ENCODE data around the gene DUSP11. TPM values are rescaled to one million over a fixed set of nuclear protein-coding genes. Genes with fewer than 3 reads are reported as not detected.

The DUSP11 gene
- total and polyA plus RNA-seq, 4 donors = 6.7 to 10.7 (median 9.2) TPM

GRCh38 chr2:73828818-73829570, 49.1 kb upstream of the DUSP11 start, which contains the start of gene STAMBP:
TSS of gene STAMBP (plus strand) at chr2:73828961. CDS start at chr2:73830857, 1,896 bp downstream.
- TF ChIP-seq REST (IDR thresholded peaks at IDR 0.05) (peak; percentile 33), ZBTB33 (IDR thresholded peaks at IDR 0.05) (no peak), FOXA2 (IDR thresholded peaks at IDR 0.05) (no peak), RAD21 (IDR thresholded peaks at IDR 0.05) (peak; percentile 2 to 13), FOXA1 (IDR thresholded peaks at IDR 0.05) (no peak), EGR1 (IDR thresholded peaks at IDR 0.05; ENCODE audit: low read depth in 2 of 2) (peak; percentile 65 to 70), GABPA (IDR thresholded peaks at IDR 0.05 in 1 of 2, conservative IDR thresholded peaks at IDR 0.05 in 1 of 2) (peak; percentile 88 to 95), YY1 (IDR thresholded peaks at IDR 0.05) (peak; percentile 57), SP1 (IDR thresholded peaks at IDR 0.05) (peak; percentile 68)
- TF ChIP-seq, protein P1, sequence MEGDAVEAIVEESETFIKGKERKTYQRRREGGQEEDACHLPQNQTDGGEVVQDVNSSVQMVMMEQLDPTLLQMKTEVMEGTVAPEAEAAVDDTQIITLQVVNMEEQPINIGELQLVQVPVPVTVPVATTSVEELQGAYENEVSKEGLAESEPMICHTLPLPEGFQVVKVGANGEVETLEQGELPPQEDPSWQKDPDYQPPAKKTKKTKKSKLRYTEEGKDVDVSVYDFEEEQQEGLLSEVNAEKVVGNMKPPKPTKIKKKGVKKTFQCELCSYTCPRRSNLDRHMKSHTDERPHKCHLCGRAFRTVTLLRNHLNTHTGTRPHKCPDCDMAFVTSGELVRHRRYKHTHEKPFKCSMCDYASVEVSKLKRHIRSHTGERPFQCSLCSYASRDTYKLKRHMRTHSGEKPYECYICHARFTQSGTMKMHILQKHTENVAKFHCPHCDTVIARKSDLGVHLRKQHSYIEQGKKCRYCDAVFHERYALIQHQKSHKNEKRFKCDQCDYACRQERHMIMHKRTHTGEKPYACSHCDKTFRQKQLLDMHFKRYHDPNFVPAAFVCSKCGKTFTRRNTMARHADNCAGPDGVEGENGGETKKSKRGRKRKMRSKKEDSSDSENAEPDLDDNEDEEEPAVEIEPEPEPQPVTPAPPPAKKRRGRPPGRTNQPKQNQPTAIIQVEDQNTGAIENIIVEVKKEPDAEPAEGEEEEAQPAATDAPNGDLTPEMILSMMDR (IDR thresholded peaks at IDR 0.05; ENCODE audit: low read depth, low read length, missing input control) = no peak
- H3K9ac ChIP-seq (ENCODE audit: low read depth in 1 of 2, low read length in 2 of 2) = peak within 1 kb of the TSS; percentile 63 to 79
- H3K4me3 ChIP-seq (ENCODE audit: low read depth in 1 of 3, low read length in 3 of 3) = peak within 1 kb of the TSS; percentile 77 to 99 (median 88)
- peak within 1 kb of the TSS; percentile 84 to 90 for H3K27ac ChIP-seq (ENCODE audit: low read depth in 1 of 2, low read length in 2 of 2)
- under 1% methylated on average over 48 of the region's 48 CpGs for WGBS
- H3K9me3 ChIP-seq (ENCODE audit: control insufficient read depth in 4 of 4, low read length in 3 of 4) = no peaks in the 10 kb centered on the region
- H3K4me1 ChIP-seq (ENCODE audit: control insufficient read depth in 4 of 4, insufficient read depth in 4 of 4, low read length in 3 of 4) = peaks cover 6 to 23% (median 16%) of the 10 kb centered on the region in 4 donors
- no peaks in the 10 kb centered on the region for H3K27me3 ChIP-seq (ENCODE audit: control insufficient read depth in 4 of 4, insufficient read depth in 4 of 4, low read length in 3 of 4)
- H3K36me3 ChIP-seq (ENCODE audit: control insufficient read depth in 4 of 4, insufficient read depth in 3 of 4, low read depth in 1 of 4, low read length in 3 of 4) = peaks cover 0 to 6% (median 2%) of the 10 kb centered on the region in 4 donors
- peak; percentile 96 for DNase-seq (ENCODE audit: low spot score)

DNA sequence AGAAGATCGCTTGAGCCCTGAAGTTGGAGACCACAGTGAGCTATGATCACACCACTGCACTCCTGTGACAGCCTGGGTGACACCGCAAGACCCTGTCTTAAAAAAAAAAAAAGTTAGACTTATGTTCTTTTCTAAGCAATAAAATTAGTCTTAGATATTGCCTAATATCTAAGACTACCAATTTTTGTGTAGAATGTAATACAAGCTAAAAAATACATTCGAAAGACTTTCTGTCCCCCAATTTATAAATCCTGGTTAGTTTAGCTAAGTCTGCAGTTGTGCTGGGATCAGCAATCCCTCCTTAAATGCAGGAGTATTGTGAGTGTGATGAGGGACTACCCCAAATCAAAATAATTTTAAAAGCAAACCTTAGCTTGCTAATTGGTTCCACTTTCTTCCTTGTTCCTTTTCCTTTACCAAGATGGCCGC, 48.5 kb upstream of the DUSP11 start:
- peaks cover 6 to 23% (median 16%) of the 10 kb centered on the region in 4 donors for H3K4me1 ChIP-seq (ENCODE audit: control insufficient read depth in 4 of 4, insufficient read depth in 4 of 4, low read length in 3 of 4)
- no peaks in the 10 kb centered on the region for H3K9me3 ChIP-seq (ENCODE audit: control insufficient read depth in 4 of 4, low read length in 3 of 4)
- peak overlapping the region in 1 of 2 donors; percentile 24 for H3K9ac ChIP-seq (ENCODE audit: low read depth in 1 of 2, low read length in 2 of 2)
- H3K27ac ChIP-seq (ENCODE audit: low read depth in 1 of 2, low read length in 2 of 2) = peak overlapping the region; percentile 84 to 90
- peak overlapping the region; percentile 77 to 99 (median 88) for H3K4me3 ChIP-seq (ENCODE audit: low read depth in 1 of 3, low read length in 3 of 3)
- DNase-seq (ENCODE audit: low spot score) = no peak
- peaks cover 0 to 4% (median 2%) of the 10 kb centered on the region in 4 donors for H3K36me3 ChIP-seq (ENCODE audit: control insufficient read depth in 4 of 4, insufficient read depth in 3 of 4, low read depth in 1 of 4, low read length in 3 of 4)
- no peaks in the 10 kb centered on the region for H3K27me3 ChIP-seq (ENCODE audit: control insufficient read depth in 4 of 4, insufficient read depth in 4 of 4, low read length in 3 of 4)
- WGBS = 61% methylated on average over 4 of the region's 4 CpGs
- TF ChIP-seq EGR1 (IDR thresholded peaks at IDR 0.05; ENCODE audit: low read depth in 2 of 2) (no peak), YY1 (IDR thresholded peaks at IDR 0.05) (peak; percentile 100), ATF3 (IDR thresholded peaks at IDR 0.05) (peak; percentile 11)
